Stimulated activated CD4-positive, alpha-beta T cell treated with anti-CD3 and anti-CD28 coated beads, Interleukin-12 subunit alpha, Interleukin-12 subunit beta, amount 100 ng/mL, for 48 hours (primary cell): ENCODE measurements around the gene SCARF2.
"Not testable (repeated sequence)": the region's sequence is repeated elsewhere in the genome, so short reads cannot be mapped to it uniquely, and the experiment has no call there.

Source experiments
- DNase-seq, 3 donors: peaks; one replicate each; pipeline ENCODE4 v3.0.0-alpha.2; 2020; ENCODE audit warnings: low read depth in 2 of 3, low spot score in 1 of 3

The SCARF2 gene, protein sequence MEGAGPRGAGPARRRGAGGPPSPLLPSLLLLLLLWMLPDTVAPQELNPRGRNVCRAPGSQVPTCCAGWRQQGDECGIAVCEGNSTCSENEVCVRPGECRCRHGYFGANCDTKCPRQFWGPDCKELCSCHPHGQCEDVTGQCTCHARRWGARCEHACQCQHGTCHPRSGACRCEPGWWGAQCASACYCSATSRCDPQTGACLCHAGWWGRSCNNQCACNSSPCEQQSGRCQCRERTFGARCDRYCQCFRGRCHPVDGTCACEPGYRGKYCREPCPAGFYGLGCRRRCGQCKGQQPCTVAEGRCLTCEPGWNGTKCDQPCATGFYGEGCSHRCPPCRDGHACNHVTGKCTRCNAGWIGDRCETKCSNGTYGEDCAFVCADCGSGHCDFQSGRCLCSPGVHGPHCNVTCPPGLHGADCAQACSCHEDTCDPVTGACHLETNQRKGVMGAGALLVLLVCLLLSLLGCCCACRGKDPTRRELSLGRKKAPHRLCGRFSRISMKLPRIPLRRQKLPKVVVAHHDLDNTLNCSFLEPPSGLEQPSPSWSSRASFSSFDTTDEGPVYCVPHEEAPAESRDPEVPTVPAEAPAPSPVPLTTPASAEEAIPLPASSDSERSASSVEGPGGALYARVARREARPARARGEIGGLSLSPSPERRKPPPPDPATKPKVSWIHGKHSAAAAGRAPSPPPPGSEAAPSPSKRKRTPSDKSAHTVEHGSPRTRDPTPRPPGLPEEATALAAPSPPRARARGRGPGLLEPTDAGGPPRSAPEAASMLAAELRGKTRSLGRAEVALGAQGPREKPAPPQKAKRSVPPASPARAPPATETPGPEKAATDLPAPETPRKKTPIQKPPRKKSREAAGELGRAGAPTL

DNA sequence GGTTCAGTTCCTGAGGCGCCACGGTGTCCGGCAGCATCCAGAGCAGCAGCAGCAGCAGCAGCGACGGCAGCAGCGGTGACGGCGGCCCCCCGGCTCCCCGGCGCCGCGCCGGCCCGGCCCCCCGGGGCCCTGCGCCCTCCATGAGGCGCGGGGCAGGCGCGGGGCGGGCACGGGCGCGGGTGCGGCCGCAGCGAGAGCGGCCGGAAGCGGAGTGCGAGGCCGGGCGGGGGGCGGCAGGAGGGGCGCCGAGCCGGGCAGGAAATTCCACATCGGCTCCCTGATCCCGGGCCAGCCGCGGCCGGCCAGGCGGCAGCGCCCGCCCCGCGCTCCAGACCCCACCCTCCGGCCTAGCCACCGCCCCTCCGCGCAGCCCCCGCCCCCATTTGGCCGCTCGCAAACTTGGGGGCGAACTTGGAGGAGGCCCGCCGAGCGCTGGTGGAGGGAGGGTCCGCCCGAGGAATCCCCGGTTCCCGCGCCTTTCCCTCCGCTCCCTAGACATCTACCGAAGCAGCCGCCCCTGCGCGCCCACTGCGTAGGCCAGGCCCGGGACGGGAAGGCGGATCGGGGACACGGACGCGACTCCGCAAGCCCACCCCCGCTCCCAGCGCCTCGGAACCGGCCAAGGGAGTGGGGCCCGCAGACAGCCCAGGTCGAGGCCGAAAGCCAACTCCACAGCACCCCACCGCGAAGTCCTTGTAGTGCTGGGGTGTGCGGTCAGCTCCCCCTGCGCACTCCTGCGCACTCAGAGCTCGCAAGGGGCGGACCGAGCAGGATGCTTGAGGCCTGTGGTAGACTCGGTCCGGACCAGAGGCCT, at the start of gene SCARF2:
Gene SCARF2 (minus strand): TSS at position 213 of the 814 bp plus-strand sequence. CDS start 71 bp downstream, at position 142.
- DNase-seq = no peak

DNA sequence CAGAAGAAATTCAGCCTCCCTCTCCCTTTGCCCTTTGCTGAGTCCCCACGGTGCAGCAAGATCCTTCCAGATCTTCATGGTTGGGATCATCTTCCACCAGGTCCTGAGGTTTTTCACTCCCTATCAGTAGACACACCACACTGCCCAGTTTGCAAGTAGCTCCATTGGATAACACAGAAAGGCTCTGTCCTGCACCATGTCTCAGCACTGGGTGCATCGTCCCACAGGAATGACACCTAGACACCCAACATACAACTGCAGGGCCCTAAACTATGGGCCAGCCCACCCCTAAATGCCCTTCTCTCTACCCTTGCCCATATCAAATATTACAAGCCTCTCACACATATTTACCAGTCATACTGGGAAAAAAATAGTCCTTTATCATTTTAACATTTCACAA, 48.6 kb upstream of the SCARF2 start:
- no peak for DNase-seq

DNA sequence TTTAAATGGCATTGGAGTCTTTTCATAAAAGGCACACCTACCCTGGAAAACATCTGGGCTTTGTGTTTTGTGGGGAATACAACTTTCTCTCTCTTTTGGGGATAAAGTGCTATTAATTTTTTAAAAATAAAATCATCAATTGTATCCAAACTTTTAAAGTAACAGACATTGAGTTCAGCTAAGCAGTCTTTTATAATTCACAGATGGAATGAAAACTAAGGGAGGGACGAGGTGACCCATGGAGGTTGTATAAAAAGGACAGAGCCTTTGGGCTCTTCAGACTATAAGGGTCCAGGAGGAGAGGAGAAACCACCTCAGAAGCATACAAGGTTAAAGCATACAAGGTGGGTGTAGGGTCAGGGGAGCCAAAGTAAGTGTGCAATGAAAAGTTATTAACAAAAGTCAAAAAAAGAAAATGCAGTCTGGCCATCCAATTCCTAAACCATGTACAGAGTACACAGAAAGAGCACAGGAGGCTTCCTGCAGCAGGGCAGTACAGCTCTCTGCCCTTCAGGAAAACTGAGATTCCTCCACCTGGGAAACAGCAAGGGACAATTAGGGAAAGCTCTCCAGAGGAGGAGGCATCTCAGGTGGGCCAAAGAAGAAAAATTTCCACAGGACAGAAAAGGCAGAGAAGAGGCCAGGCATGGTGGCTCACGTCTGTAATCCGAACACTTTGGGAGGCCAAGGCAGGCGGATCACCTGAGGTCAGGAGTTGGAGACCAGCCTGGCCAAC, 47.5 kb upstream of the SCARF2 start:
- DNase-seq = no peak

DNA sequence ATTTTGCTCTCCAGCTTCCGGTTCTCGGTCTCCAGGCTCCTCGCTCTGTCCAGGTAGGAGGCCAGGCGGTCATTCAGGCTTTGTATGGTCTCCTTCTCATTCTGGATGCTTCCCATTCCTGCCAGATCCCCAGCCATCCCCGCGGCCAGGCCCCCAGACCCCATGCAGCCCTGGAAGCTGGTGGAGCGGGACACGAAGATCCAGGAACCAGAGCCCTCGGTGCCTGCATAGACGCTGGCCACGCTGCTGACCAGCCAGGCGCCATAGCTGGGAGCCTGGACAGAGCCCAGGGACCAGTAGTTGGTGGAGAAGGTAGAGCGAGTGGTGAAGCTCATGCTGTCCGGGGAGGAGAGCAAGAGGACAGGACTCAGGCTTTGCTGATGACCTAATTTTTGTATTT, 46.1 kb upstream of the SCARF2 start:
- DNase-seq = no peak

DNA sequence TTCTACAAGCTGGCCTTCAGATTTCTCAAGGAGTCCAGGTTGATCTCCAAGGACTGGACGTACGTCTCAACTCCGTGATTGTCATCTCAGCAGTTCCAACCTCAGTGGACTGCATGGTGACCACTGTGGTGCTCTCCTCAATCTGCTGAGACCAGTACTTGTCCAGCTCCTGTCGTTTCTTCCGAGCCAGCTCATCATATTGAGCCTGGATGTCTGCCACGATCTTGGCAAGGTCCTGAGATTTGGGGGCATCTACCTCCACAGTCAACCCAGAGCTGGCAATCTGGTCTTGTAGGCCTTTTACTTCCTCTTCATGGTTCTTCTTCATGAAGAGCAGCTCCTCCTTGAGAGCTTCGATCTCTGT, 45.5 kb upstream of the SCARF2 start:
- not testable (repeated sequence) for DNase-seq

DNA sequence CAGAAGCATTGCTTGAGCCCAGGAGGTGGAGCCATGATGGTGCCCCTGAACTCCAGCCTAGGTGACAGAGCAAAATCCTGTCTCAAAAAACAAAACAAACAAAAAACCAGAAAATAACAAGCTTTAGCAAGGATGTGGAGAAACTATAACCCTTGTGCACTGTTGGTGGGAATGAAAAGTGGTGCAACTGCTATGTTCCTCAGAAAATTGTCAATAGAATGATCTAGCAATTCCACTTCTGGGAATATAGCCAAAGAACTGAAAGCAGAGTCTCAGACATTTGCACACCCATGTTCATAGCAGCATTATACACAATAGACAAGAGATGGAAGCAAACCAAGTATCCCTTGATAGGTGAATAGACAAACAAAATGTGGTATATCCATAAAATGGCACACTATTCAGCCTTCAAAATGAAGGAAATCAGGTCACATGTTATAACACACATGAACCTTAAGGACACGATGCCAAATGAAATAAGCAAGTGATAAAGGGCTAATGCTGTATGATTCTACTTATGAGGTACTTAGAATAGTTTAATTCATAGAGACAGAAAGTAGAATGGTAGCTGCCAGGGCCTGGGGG, 42.1 kb upstream of the SCARF2 start:
- no peak for DNase-seq

DNA sequence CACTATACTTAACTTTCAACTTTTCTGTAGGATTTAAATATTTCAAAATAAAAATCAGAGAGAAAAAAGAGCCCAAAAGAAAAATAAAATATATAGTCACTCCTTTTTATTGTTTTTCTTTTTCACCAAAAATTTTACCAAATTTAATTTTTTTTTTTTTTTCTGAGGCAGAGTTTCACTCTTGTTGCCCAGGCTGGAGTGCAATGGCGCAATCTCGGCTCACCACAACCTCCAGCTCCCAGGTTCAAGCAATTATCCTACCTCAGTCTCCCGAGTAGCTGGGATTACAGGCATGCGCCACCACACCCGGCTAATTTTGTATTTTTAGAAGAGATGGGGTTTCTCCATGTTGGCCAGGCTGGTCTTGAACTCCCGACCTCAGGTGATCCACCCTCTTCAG, 40.4 kb upstream of the SCARF2 start:
- DNase-seq = not testable (repeated sequence)

DNA sequence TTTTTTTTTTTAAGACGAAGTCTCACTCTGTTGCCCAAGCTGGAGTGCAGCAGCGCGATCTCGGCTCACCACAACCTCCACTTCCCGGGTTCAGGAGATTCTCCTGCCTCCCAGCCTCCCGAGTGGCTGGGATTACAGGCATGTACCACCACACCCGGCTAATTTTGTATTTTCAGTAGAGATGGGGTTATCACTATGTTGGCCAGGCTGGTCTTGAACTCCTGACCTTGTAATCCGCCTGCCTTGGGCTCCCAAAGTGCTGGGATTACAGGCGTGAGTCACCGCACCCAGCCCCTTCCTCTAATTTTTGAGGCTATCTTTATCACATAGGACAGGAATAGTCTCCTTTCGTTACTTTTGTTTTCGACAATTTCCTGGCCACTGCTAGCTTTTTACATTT, 37.9 kb upstream of the SCARF2 start:
- DNase-seq = not testable (repeated sequence)

DNA sequence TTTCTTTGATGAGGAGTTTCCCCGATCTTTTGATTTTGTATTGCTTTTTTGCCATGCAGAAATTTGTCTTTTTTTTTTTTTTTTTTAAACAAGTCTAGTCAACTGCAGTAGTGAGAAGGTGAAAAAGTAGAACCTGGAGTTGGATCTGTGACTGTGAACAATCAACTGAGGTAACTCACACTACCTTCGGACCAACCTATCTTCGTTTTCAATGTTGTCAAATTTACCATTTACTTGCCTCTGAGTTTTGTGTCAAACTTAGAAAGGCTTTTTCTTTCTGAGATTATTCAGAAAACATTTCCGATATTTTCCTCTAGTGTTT, 37.5 kb upstream of the SCARF2 start:
- DNase-seq = no peak

DNA sequence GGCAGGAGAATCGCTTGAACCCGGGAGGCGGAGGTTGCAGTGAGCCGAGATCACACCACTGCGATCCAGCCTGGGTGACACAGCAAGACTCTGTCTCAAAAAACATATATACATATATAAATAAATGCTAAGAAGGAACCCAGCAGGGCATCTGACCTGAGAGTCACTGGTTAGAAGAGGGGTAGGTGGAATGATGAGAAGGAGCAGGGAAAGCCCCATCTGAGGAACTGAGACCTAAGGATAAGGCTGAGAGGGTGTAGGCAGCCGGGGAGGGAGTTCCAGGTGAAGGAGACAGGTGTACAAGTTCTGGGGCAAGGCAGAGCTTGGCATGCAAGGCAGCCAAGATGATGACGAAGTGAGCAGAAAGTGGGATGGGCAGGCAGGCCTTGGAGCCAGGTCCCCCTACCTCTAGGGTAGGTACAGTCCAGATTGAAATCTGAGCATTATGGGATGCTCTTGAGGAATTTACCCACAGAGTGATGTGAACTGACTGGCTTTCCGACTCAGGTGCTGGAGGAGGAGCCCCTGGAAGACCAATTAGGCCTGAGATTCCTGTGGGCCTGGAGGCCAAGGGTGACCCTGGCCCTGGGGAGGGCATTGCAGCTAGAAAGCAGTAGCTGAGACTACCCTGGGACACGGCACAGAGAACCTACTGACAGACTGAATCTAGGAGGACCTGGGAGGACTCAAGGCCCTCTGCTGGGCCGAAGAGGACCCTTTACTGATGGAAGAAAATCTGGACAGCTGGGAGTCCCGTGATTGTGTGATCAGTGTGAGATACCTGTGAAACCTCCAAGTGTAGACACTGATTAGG, 35.2 kb upstream of the SCARF2 start:
- no peak for DNase-seq

DNA sequence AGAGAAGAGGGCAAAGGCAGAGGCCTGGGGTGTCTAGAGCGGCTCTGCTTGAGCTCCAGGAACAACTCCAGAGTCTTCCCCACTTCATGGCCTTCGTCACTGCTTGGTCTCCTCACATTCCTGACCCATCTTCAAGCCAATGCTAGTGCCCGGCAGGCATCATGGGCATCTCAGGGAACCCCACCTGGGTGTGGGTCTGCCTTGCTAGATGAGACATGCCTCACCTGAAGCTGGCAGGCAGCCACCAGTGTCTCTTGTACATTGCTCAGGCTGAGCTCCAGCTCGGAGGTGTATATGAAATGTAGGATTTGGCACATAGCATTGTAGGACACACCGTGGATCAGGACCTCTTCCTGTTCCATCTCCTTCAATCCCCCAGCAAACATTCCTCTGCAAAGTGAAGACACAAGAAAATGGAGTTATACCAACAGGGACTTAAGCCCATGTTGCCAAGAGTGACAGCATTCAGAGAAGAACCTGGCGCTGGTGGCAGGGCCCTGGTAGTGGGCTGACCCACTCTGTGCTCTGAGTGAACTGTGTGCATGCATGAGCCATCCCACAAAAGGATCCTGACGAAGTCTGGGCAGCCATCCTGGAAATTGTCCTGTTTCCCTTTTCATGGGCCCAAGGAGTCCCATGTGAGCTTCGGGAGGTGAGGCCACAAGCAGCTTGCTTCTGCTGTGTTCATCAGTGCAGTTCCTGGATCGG, 33.7 kb upstream of the SCARF2 start:
- DNase-seq = no peak

DNA sequence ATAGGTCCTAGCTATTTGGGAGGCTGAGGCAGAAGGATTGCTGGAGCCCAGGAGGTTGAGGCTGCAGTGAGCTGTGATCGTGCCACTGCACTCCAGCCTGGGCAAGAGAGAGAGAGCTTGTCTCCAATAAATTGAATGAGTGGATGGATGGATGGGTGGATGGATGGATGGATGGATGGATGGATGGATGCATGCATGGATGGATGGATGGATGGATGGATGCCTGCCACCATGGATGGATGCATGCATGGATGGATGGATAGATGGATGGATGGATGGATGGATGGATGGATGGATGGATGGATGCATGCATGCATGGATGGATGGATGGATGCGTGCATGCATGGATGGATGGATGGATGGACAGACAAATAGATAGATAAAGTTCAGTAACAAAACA, 32.9 kb upstream of the SCARF2 start:
- DNase-seq = not testable (repeated sequence)

DNA sequence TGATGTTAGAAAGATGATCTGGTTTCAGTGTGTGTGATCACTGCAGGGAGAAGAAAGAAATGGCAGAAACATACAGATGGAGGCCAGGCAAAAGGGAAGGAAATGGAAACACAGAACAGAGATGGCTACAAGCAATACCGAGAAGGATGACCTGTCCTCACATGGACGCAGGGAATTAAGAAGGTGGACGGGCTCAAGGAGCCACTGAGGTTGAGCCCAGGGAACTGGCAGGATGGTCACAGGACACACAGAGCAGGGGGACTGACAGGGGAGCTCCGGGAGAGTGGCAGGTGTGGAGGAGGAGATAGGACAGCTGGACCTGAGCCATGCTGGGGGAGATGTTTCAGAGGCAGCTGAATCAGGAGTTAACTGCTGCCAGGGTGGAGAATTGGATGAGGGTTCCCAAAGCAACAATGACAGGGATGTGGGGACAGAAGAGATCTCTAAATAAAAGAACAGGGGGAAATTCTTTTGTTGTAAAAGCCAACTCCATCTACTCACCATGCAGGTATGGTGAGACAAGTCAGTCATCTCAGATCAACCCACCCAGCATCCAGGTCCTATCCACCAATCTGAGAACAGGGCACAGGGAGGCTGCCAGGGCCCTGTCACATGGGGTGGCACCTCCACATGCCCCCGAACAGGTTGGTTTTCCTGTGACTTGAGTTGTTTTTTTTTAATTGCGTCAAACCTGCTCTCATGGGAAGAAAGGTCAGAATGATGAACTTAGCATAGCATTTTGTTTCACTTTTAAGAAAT, 31.7 kb upstream of the SCARF2 start:
- no peak for DNase-seq

DNA sequence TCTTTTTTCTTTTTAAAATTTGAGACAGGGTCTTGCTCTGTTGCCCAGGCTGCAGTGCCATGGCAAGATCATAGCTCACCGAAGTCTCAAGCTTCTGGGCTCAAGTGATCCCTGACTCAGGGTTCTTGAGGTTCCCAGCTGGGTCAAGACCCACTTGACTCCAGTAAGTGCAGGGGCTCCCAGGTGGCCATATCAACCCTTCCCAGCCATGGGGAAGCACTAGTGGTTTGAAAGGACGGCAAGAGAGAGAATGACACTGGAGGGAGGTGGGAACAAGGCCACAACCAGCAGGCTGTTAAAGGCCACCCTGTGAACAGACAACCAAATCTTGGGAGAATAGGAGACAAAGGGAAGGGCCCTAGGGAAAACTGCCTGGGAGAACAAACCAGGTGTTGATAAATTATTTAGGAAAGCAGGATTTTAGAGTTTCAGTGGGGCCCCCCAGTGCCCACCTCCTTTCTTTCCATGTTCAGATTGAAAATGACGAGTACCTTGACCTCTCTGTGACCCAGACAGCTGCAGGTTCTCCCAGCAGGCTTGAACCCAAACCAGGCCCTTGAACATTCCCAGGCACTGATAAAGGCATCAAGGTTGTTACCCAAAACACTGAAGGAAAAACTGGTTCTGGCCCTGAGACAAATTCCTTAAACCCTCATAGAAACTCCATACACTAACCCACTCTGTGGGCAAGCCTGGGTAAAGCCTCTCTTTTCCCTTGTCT, 29.2 kb upstream of the SCARF2 start:
- no peak for DNase-seq

DNA sequence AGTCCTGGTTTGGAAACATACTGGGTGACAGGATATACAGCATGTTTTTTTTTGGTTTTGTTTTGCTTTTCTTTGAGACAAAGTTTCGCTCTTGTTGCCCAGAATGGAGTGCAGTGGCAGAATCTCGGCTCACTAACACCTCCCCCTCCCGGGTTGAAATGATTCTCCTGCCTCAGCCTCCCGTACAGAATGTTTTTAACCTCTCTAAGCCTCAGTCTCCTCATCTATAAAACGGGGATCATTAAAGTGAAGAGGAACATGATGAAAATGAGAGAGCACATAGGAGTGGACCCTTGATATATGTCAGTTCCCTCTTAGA, 28.1 kb upstream of the SCARF2 start:
- DNase-seq = no peak

DNA sequence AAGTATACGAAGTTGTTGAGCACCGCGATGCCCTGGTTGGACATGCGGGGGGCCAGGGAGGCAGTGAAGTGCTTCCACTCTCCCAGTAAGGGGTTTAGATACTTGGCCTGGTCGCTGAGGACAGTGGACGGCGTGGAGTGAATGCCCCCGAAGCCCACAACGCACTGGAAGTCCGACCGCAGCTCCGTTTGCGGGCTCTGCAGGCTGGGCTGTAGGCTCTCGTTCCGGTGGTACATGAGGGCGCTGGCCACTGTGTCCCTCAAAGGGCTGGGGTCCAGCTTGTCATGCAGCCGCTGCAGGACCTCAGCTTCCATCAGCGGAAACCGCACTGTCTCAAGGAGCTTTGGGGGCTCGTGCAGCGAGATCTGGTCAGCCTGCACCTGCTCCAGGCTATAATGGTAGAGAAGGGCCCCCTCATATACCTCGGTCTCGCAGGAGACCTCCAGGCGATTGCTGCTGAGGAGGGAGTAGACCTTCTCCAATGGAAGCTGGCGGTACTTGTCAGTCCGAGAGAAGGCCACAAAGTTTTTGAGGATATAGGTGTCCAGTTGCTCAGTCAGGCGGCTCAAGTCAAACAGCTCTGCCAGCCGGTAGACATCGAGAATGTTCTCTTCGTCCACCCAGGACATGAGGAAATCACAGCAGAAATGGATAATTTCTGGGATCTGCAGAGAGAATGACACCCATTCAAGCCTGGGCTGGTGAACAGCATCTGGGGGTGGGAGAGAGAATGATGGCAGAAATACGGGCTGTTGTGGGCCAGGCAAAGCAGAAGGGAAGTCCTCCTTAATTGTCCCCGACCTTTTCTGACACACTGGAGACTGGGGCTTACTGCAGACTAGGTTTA, 27.5 kb upstream of the SCARF2 start:
- no peak for DNase-seq

DNA sequence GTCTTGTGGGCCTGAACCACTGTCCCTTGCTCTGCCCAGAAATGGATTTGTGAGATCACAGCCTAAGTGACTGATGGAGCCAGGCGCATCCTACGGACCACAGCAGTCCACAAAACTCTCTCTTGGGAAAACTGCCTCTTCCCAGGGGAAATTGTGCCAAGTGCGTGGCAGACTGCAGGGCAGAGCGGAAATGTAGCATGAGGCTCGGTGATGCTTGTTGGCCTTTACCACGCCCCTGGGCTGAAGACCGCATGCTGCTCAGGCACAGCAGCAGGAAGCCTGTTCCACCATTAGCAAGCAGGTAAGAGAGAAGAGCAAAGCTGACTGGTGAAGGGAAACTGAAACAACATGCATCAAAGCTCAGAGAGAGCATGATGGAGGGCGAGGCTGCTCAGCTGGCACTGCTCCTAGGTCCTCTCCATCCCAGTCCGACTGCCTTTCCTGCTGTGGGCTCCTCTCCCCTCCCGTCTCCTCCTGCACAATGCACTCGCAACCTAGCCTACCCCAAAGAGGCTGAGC, 26.5 kb upstream of the SCARF2 start:
- DNase-seq = peak in 2 of 3 donors; percentile 38
